HG03064 (cell line): ENCODE data around the gene ARMC5.
"Not testable (repeated sequence)": the region's sequence is repeated elsewhere in the genome, so short reads cannot be mapped to it uniquely, and the experiment has no call there.

Source experiments
- ATAC-seq: cut with Tn5 transposase; IDR thresholded peaks from one replicate; pipeline ENCODE4 v1.9.1; 2021; ENCODE audit warnings: low read depth; ENCODE audit not compliant: unreplicated experiment

ARMC5 gene

DNA sequence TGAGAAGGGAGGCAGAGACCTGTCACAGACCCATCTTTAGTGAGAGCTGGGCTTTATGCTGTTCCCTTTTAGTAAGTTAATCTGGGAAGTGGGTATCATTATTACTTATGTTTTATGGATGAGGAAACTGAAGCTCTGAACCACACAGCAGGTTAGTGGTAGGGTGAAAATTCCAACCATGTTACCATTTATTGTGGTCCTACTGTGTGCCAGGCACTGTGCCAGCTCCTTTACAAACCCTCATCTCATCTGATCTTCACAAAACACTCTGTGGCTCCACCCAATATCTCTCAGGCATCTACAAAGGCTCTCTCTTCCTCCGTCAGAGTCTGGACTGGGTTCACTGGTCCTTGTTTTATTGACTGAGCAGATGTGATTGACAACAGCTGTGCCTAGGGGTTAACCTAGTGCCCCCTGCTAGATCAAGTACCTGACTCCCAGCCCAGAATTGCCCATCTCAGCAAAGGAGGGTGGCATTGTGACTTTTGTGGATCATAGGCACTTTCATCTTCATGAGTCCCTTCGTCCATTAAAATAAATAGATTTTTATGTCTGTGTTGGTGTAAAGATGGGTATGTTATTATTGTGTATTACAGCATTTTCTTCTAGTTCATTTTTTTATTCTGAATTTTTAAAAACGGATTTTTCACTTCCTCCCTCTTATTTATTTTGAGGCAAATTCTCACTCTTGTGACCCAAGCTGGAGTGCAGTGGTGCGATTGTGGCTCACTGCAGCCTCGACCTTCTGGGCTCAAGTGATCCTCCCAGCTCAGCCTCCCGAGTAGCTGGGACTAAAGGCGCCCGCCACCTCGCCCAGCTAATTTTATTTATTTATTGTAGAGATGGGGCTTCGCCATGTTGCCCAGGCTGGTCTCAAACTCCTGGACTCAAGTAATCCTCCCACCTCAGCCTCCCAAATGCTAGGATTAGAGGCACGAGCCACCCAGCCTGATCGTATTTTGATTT, 15.8 kb downstream of the ARMC5 start:
- ATAC-seq, result no peak

DNA sequence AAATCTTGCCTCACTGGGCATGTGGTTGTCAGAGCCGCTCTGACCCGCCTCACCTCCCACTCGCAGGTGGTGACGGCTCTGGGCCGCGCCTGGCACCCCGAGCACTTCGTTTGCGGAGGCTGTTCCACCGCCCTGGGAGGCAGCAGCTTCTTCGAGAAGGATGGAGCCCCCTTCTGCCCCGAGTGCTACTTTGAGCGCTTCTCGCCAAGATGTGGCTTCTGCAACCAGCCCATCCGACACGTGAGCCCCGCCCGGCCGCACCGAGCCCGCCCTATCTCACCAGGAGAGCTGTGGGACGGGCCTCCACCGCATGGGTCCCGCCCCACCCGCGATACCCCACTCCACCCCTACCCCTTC, 16.6 kb downstream of the ARMC5 start:
- no peak for ATAC-seq

DNA sequence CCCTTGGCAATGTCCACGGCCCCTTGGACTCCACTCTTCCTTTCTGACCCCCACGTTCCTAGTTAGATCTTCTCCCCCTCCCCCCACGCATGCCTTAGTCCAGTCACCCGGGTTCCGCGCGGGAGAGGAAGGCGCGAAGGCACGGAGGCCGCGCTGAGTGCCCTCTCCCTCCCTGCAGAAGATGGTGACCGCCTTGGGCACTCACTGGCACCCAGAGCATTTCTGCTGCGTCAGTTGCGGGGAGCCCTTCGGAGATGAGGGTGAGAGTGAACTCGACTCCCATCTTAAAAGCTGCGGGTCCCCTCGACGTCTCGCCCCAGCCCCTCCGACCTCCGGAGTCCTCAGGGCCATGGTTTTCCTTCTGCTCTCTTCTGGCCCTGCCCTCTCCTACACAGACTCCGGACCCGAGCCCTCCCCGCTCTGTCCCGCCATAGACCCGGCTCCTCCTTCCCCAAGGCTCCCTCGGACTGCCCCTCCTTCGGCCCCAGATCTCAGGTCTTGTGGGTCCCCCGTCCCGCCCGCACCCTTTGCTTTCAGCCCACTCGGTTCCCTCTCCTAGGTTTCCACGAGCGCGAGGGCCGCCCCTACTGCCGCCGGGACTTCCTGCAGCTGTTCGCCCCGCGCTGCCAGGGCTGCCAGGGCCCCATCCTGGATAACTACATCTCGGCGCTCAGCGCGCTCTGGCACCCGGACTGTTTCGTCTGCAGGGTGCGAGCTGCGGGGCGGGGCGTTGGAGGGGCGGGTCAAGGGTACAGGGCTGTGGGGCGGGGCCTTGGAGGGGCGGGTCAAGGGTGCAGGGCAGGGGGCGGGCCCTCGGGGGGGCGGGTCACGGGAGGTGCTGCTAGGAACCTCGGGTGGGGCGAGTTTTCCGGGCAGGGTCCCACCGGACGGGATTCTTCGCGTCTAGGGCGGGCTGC, 17.3 kb downstream of the ARMC5 start:
- no peak for ATAC-seq

DNA sequence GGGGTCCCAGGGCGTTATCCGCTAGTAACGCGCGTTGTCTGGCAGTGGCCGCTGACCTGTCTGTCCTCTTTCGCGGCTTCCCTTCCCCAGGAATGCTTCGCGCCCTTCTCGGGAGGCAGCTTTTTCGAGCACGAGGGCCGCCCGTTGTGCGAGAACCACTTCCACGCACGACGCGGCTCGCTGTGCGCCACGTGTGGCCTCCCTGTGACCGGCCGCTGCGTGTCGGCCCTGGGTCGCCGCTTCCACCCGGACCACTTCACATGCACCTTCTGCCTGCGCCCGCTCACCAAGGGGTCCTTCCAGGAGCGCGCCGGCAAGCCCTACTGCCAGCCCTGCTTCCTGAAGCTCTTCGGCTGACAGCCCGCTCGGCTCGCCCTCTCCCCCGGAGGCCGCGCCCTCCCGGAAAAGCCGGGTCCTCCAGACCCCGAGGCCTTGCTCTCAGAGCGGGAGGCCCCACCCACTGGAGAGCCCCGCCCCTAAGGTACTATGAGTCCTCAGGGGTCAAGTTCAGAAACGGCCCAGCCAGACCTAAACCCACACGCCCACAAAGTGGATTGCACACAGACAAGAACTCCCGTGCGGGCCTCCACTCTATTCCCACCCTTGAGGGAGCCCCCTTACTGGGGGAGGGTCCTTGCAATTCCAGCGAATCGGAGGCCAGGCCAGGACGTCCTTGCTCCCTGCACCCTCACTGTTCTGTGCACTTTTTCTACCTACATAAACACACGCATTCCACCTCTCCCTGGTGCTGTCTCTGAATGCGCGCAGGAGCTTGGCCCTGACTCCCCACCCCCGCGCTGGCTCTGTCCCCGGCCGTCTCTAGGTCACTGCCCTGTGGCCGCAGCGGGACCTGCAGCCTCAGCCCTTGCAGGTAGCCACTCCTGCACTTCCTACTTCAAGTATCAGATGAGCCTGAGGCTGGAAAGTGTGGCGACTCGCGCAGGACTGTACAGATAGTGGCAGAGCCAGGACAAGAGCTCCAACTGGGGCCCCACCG, 18.2 kb downstream of the ARMC5 start:
- ATAC-seq, result no peak

DNA sequence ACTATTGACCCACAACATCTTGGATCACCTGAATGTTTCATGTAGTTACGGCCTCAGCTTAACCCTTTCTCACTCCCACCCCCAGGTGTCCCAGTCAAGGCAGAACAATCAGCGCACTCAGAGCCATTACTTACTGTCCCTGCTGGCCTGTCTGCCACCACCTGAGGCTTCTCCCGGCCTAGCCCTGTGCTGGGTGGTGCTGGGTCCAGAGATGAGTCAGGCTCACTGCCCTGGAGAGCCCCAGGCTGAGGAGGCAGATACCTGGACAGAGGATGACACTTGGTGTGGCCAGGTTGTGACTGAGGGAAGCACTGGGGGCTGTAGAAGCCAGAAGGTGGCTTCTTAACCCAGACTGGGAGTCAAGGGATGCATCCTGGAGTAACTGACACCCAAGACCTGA, 19.7 kb downstream of the ARMC5 start:
- ATAC-seq, result no peak

DNA sequence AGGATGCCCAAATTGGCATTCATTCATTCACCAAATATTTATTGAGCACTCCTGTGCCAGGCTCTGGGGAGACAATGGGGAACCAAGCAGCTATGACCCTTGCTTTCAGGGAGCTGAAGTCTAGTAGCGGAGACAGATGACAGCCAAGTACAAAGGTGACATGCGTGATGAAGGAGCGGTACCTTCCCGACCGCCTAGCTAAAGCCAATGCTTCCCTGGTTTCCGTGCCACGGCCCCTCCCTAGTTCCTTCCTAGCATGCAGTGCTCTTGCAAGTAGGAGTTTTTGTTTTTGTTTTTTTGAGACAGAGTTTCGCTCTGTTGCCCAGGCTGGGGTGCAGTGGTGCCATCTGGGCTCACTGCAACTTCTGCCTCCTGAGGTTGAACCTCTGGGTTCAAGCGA, 20.4 kb downstream of the ARMC5 start:
- ATAC-seq, result no peak

DNA sequence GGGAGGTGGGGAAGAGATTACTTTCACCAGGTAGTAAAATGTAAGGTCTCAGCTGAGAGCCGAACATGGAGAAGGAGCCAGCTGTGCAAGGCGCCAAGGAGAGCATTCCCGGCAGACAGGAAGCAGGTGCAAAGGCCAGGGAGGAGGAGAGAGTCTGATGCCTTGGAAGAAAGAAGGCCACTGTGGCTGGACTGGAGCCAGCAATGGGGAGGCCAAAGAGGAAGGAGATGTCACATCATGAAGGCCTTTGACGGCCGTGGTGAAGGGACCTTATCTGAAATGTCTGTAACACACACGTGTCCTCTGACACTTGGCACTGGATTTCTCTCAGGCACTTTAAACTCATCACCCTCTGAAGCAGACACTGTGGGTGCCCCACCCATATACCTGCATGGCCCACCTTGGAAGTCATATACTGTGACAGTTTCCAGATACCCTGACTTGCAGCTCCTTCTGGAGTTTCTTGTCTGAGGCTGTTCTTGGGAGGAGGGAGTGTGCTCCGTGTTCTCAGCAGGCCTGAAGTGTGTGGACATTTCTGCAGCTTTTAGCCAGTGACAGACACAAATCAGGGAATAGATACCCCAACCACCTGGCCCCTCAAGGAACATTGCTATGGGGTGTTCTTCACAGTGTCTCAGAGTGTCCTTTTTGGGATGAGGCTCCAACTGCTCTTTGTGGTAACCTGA, 21.7 kb downstream of the ARMC5 start:
- no peak for ATAC-seq

DNA sequence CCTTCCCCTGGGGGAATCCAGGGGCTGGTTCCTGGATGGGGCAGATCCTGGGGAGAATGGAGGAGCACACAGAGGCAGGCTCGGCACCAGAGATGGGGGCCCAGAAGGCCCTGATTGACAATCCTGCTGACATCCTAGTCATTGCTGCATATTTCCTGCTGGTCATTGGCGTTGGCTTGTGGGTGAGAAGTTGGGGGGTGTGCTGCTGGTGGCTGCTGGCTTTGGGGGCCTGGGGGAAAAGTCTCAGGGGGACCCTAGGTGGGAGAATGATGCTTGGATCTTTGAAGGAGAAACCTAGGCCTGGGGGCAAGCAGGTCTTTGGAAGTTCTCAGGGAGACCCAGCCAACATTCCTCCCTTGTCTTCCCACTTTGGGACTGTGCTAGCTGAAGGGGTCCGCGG, 23.8 kb downstream of the ARMC5 start, which contains the start of gene SLC5A2:
TSS of gene SLC5A2 (plus strand) at position 43 of the 400 bp plus-strand sequence. CDS start at position 57, 14 bp downstream.
- no peak for ATAC-seq

DNA sequence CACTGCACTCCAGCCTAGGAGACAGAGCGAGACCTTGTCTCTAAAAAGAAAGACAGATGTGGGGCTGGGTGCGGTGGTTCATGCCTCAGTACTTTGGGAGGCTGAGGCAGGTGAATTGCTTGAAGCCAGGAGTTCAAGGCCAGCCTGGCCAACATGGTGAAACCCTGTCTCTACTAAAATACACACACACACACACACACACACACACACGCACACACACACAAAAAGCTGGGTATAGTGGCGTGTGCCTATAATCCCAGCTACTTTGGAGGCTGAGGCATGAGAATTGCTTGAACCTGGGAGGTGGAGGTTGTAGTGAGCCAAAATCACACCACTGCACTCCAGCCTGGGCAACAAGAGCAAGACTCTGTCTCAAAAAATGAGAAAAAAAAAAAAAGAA, 24.7 kb downstream of the ARMC5 start:
- ATAC-seq, result not testable (repeated sequence)

DNA sequence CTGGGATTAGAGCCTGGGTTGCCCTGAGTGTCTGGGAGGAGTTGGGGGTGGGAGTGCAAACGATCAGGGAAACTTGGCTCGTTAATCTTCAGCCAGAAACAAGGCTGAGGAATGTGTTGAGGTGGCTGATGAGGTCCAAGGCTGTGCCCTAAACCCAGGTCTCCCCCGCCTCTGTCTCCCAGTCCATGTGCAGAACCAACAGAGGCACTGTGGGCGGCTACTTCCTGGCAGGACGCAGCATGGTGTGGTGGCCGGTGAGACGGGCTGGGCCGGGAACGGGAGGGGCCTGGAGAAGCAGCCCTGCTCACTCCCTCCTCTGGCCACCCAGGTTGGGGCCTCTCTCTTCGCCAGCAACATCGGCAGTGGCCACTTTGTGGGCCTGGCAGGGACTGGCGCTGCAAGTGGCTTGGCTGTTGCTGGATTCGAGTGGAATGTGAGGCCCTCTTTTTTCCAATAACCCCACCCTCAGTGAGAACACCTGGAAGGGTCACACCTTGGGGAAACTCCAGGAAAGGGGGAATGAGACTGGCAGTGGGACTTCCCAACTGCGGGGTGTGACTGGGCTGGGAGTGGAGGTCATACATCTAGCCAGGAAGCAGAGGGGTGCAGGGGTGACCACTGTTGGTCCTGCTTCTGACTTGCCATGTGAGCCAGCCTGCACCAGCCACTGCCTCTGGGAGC, 25.3 kb downstream of the ARMC5 start:
- no peak for ATAC-seq

DNA sequence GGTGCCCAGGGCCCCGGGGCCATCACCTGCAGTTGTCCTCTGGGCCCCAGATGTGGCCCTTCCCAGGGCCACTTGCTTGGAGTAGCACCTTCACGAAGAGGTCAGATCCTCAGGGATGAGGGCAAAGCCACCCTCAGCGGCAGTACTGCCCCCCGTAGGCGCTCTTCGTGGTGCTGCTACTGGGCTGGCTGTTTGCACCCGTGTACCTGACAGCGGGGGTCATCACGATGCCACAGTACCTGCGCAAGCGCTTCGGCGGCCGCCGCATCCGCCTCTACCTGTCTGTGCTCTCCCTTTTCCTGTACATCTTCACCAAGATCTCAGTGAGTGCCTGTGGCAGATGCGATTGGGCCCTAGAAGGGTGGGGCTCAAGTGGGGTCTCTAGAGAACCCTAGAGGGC, 26.3 kb downstream of the ARMC5 start:
- no peak for ATAC-seq

DNA sequence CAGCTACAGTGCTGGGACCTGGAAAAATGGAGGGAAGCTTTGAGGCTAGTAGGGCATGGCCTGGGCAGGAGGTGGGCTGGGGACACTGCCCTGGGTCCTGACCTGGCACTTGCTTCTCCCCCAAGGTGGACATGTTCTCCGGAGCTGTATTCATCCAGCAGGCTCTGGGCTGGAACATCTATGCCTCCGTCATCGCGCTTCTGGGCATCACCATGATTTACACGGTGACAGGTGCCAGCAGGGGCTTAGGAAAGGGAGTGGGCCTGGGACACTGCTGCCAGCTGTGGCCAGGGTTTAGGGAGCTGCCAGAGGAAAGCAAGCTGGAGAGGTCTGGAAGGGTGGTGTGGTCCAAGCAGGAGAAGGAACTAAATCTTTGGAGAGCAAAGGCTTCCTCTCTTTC, 26.7 kb downstream of the ARMC5 start:
- no peak for ATAC-seq

DNA sequence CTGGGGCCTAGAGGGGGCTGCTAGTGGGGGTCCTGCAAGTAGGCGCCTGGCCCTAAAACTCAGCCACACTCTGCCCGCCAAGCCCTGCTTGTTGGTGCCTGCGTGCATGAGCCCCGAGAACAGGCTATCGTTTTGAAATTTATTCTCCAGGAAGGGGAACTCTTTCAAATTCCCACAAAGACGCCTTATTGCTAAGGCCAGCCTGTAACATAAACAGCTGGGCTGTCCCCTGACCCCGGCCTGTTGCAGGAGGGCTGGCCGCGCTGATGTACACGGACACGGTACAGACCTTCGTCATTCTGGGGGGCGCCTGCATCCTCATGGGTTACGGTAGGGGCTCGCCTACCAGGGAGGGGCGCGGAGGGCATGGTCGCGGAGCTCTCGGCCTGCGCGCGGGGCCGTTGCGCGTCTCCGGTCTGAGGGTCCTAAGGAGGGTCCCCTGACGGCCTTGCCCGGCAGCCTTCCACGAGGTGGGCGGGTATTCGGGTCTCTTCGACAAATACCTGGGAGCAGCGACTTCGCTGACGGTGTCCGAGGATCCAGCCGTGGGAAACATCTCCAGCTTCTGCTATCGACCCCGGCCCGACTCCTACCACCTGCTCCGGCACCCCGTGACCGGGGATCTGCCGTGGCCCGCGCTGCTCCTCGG, 27.9 kb downstream of the ARMC5 start:
- ATAC-seq, result no peak

DNA sequence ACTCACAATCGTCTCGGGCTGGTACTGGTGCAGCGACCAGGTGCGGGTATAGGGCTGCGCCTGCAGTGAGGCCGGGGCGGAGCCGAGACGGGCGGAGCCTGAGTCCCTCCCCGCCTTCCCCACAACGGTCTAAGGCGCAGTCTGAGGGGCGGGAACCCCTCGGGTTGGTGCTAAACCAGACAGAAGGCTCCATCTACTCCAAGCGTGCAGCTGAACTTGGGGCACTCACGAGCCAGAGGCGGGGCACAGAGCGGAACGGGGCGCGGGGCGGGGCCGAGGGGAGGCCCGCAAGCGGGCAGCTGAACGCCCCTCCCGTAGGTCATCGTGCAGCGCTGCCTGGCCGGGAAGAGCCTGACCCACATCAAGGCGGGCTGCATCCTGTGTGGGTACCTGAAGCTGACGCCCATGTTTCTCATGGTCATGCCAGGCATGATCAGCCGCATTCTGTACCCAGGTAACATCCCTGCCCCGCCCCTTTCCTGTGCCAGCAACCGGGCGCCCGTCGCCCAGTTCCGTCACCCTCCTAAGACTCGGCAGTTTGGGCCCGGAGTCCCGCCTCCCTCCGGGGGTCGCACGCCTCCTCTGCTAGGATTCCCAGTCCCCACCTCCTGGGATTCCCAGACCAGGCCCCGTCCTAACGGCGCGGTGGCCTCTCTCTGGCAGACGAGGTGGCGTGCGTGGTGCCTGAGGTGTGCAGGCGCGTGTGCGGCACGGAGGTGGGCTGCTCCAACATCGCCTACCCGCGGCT, 28.6 kb downstream of the ARMC5 start:
- ATAC-seq, result peak; percentile 77

DNA sequence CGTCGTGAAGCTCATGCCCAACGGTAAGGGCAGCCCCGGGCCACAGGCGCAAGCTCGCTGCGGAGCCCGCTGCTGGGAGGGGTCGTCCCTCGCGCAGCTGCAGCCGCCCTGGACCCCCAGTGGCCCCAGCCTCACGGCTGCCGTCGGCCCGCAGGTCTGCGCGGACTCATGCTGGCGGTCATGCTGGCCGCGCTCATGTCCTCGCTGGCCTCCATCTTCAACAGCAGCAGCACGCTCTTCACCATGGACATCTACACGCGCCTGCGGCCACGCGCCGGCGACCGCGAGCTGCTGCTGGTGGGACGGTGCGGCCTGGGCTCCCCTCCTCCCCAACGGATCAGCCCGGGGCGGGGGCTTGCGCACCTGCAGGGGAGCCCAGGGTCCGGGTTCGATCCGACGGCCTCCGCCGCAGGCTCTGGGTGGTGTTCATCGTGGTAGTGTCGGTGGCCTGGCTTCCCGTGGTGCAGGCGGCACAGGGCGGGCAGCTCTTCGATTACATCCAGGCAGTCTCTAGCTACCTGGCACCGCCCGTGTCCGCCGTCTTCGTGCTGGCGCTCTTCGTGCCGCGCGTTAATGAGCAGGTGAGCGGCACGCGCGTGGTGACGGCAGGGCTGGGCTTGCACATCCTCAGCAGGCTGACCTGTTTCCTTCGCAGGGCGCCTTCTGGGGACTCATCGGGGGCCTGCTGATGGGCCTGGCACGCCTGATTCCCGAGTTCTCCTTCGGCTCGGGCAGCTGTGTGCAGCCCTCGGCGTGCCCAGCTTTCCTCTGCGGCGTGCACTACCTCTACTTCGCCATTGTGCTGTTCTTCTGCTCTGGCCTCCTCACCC, 29.4 kb downstream of the ARMC5 start:
- no peak for ATAC-seq

DNA sequence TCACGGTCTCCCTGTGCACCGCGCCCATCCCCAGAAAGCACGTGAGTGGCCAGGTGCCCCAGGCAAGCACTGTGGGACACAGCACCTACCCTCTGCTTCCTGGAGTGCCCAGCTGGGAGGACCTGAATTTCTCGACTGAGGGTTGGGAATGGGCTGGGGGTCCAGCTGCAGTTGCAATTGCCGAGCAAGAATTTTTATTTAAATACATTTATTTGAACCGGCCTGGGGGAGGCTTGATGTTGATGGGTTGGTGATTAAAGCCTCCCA, 29.9 kb downstream of the ARMC5 start:
- no peak for ATAC-seq
